GM23248 (cell line): ENCODE results near the gene ANKRD13B. TPM values are rescaled to one million over a fixed set of nuclear protein-coding genes. Genes with fewer than 3 reads are reported as not detected.

Source experiments
- DNase-seq: peaks from one replicate; pipeline ENCODE4 v3.0.0-alpha.2; 2015
- H2AFZ ChIP-seq: fragments of 200-600 bp; sonication (generic); 2 replicates; pipeline ENCODE4 v1.6.1; 2016; ENCODE audit warnings: antibody characterized with exemption
- H3F3A ChIP-seq: fragments of 200-600 bp; sonication (generic); 2 replicates; pipeline ENCODE4 v1.6.1; 2016; ENCODE audit warnings: mild to moderate bottlenecking, antibody characterized with exemption, mixed run types; ENCODE audit not compliant: insufficient read depth
- H3K27ac ChIP-seq: fragments of 200-600 bp; sonication (generic); 2 replicates; pipeline ENCODE4 v1.5.1; 2016; ENCODE audit warnings: mild to moderate bottlenecking
- H3K27me3 ChIP-seq: fragments of 200-600 bp; sonication (generic); replicated peaks from 2 replicates; pipeline ENCODE4 v1.6.1; 2016; ENCODE audit warnings: mild to moderate bottlenecking; ENCODE audit not compliant: insufficient read depth
- H3K36me3 ChIP-seq: fragments of 200-600 bp; sonication (generic); 2 replicates; pipeline ENCODE4 v1.6.1; 2016; ENCODE audit warnings: low read depth, mild to moderate bottlenecking
- H3K4me1 ChIP-seq: fragments of 200-600 bp; sonication (generic); 2 replicates; pipeline ENCODE4 v1.6.1; 2016; ENCODE audit warnings: mild to moderate bottlenecking; ENCODE audit not compliant: insufficient read depth
- H3K4me2 ChIP-seq: fragments of 200-600 bp; sonication (generic); one replicate; pipeline ENCODE4 v1.6.1; 2016; ENCODE audit warnings: mild to moderate bottlenecking; ENCODE audit not compliant: unreplicated experiment
- H3K4me3 ChIP-seq: fragments of 200-600 bp; sonication (generic); 2 replicates; pipeline ENCODE4 v1.5.1; 2016; ENCODE audit warnings: mild to moderate bottlenecking
- H3K79me2 ChIP-seq: fragments of 200-600 bp; sonication (generic); 2 replicates; pipeline ENCODE4 v1.6.1; 2016; ENCODE audit warnings: mild to moderate bottlenecking; ENCODE audit not compliant: insufficient read depth
- H3K9ac ChIP-seq: fragments of 200-600 bp; sonication (generic); 2 replicates; pipeline ENCODE4 v1.6.1; 2016; ENCODE audit warnings: mild to moderate bottlenecking
- H3K9me2 ChIP-seq: fragments of 200-600 bp; sonication (generic); 2 replicates; pipeline ENCODE4 v1.6.1; 2016; ENCODE audit warnings: mixed run types, mild to moderate bottlenecking, moderate library complexity; ENCODE audit not compliant: insufficient read depth
- H3K9me3 ChIP-seq: fragments of 200-600 bp; sonication (generic); one replicate; pipeline ENCODE4 v1.6.1; 2017; ENCODE audit warnings: low read depth
- H4K20me1 ChIP-seq: fragments of 200-600 bp; sonication (generic); 2 replicates; pipeline ENCODE4 v1.6.0; 2016; ENCODE audit not compliant: insufficient read depth
- EZH2 ChIP-seq: fragments of 200-600 bp; sonication (generic); IDR thresholded peaks from 2 replicates; pipeline ENCODE4 v1.6.1; 2018; ENCODE audit warnings: antibody characterized with exemption, mild to moderate bottlenecking; ENCODE audit not compliant: insufficient read depth, poor library complexity, severe bottlenecking
- EZH2phosphoT487 ChIP-seq: fragments of 200-600 bp; sonication (generic); IDR thresholded peaks from 2 replicates; pipeline ENCODE4 v1.6.1; 2018; ENCODE audit warnings: antibody characterized with exemption, moderate library complexity, mild to moderate bottlenecking, low read depth; ENCODE audit not compliant: insufficient read depth
- WGBS, 2 experiments: methylation state at CpG; one replicate each; pipeline ENCODE4 v1.1.6; 2015 to 2017; ENCODE audit warnings: low lambda C conversion rate in 2 of 2, low coverage in 1 of 2; ENCODE audit errors: missing lambda C conversion rate in 2 of 2; 5-methylcytosine and 5-hydroxymethylcytosine counted together
- in situ Hi-C: fragments of 300-500 bp; cut with MboI; formaldehyde crosslinking; loops from 2 replicates; pipeline ENCODE4 v1.15.0; 2020
- polyA plus RNA-seq: library from polyadenylated mRNA; unstranded; fragments of >200 nt; fragmentation: Nextera tagmentation; extraction: Ambion mirVana; gene quantifications from 2 replicates; pipeline ENCODE4 v1.2.1, GENCODE V29; 2016
- total RNA-seq: library from RNA; depleted of rRNA; stranded (reverse); fragments of >200 nt; shearing (Covaris generic); gene quantifications from 2 replicates; pipeline ENCODE4 v1.2.3, GENCODE V29; 2014

Gene ANKRD13B
- total and polyA plus RNA-seq, 2 experiments from 2014 or later: 1.7 to 9.4 TPM

GRCh38 chr17:29610395-29610794 lies 17.5 kb downstream of the ANKRD13B start:
- Histone ChIP-seq H4K20me1 (no peaks in the 10 kb centered on the region), H3K27ac (no peak overlapping the region), H3K9me2 (no peaks in the 10 kb centered on the region), H3F3A (no peaks in the 10 kb centered on the region), H3K4me3 (no peak overlapping the region), H3K27me3 (no peaks in the 10 kb centered on the region), H3K9ac (no peak overlapping the region), H3K4me2 (no peak overlapping the region), H3K9me3 (no peaks in the 10 kb centered on the region), H3K79me2 (no peaks in the 10 kb centered on the region), H3K36me3 (no peaks in the 10 kb centered on the region), H3K4me1 (no peaks in the 10 kb centered on the region), H2AFZ (no peak overlapping the region)
- 87 to 97% methylated on average over 3 of the region's 3 CpGs for WGBS, 2 experiments
- TF ChIP-seq EZH2phosphoT487: no peak
- TF ChIP-seq EZH2: no peak
- no peak for DNase-seq
- in situ Hi-C loops: no loop called here

- H3K4me3 ChIP-seq: no peak overlapping the region
- WGBS, 2 experiments: 98% methylated on average over 11 of the region's 11 CpGs
- no peak overlapping the region for H2AFZ ChIP-seq
- no peak overlapping the region for H3K4me2 ChIP-seq
- H3K9me2 ChIP-seq: no peaks in the 10 kb centered on the region
- DNase-seq: no peak
- H3F3A ChIP-seq: no peaks in the 10 kb centered on the region
- H3K9me3 ChIP-seq: no peaks in the 10 kb centered on the region
- no peak overlapping the region for H3K27ac ChIP-seq
- H3K9ac ChIP-seq: no peak overlapping the region
- in situ Hi-C loops: no loop called here
- H3K36me3 ChIP-seq: no peaks in the 10 kb centered on the region
- H3K79me2 ChIP-seq: no peaks in the 10 kb centered on the region
- H3K27me3 ChIP-seq: no peaks in the 10 kb centered on the region
- no peak for TF ChIP-seq EZH2
- TF ChIP-seq EZH2phosphoT487: no peak
- H3K4me1 ChIP-seq: no peaks in the 10 kb centered on the region
- no peaks in the 10 kb centered on the region for H4K20me1 ChIP-seq
These were observed 18.6 kb downstream of the ANKRD13B start for GRCh38 chr17:29611351-29612093.

GRCh38 chr17:29612094-29612403 lies 19.1 kb downstream of the ANKRD13B start:
- Histone ChIP-seq H3K27me3 (no peaks in the 10 kb centered on the region), H3K27ac (no peak overlapping the region), H4K20me1 (no peaks in the 10 kb centered on the region), H3K4me3 (no peak overlapping the region), H3K36me3 (no peaks in the 10 kb centered on the region), H3K9me3 (no peaks in the 10 kb centered on the region), H3K79me2 (no peaks in the 10 kb centered on the region), H3K4me1 (no peaks in the 10 kb centered on the region), H3K4me2 (no peak overlapping the region), H3K9ac (no peak overlapping the region), H3F3A (no peaks in the 10 kb centered on the region), H2AFZ (no peak overlapping the region), H3K9me2 (no peaks in the 10 kb centered on the region)
- WGBS, 2 experiments: 96 to 99% methylated on average over 12 of the region's 12 CpGs
- DNase-seq: no peak
- no peak for TF ChIP-seq EZH2phosphoT487
- no peak for TF ChIP-seq EZH2
- in situ Hi-C loops: no loop called here

- H3K9me2 ChIP-seq: no peaks in the 10 kb centered on the region
- H3K4me3 ChIP-seq: no peak overlapping the region
- H4K20me1 ChIP-seq: no peaks in the 10 kb centered on the region
- H3F3A ChIP-seq: no peaks in the 10 kb centered on the region
- H3K36me3 ChIP-seq: no peaks in the 10 kb centered on the region
- H3K4me1 ChIP-seq: no peaks in the 10 kb centered on the region
- H3K9ac ChIP-seq: no peak overlapping the region
- H3K27ac ChIP-seq: no peak overlapping the region
- DNase-seq: no peak
- H3K27me3 ChIP-seq: no peaks in the 10 kb centered on the region
- H2AFZ ChIP-seq: peak overlapping the region; percentile 82
- WGBS, 2 experiments: 86 to 87% methylated on average over 52 to 83 of the region's 85 CpGs
- no peaks in the 10 kb centered on the region for H3K9me3 ChIP-seq
- no peak for TF ChIP-seq EZH2
- no peak for TF ChIP-seq EZH2phosphoT487
- H3K79me2 ChIP-seq: no peaks in the 10 kb centered on the region
- in situ Hi-C loops: no loop called here
- H3K4me2 ChIP-seq: peak overlapping the region; percentile 79
These were observed 19.7 kb downstream of the ANKRD13B start for GRCh38 chr17:29612404-29613280.
